ENCODE data around the gene PRKCH.

Gene PRKCH

DNA sequence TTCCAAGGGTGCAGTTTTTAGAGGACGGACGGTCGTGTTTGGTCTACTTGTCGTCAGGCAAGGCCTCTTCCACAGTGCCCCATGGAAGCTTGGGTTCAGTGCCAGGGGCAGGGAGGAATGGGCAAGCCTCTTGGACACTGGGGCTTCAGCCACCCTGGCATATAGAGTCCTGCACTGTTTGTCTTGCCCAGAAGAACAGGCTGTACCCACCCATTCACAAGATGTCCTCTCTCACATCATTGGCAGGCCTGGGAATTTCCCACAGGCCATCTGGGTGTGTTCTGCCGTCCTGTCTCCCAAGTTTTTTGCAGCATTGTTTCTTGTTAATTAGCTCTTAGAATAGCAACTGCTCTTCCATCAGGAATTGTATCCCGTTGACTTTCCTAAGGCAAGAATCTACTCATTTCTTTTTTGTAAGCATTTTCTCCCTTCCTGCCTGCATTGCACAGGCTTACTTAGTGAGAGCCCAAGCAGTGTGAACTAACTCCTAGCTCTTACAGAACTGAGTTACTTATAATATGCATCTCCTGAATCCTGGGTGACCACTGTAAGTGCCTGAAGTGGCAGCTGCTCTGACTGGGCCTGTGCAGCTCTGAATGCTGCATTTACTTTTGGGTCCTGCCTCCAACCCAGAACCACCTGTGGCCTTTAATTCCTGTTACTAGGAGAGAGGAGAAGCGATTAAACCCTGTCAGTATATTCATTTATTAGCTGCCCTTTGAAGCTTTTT is 224.5 kb downstream of the PRKCH start:
- Mint-ChIP-seq H3K4me3 (no peak overlapping the region), H3K27ac (peak overlapping the region; percentile 29), H3K36me3 (ENCODE audit: low read depth) (peaks cover 77% of the 10 kb centered on the region), H3K27me3 (no peaks in the 10 kb centered on the region), H3K4me1 (peaks cover 43% of the 10 kb centered on the region), H3K9me3 (no peaks in the 10 kb centered on the region)
- no peak for DNase-seq
- no peak for ATAC-seq

DNA sequence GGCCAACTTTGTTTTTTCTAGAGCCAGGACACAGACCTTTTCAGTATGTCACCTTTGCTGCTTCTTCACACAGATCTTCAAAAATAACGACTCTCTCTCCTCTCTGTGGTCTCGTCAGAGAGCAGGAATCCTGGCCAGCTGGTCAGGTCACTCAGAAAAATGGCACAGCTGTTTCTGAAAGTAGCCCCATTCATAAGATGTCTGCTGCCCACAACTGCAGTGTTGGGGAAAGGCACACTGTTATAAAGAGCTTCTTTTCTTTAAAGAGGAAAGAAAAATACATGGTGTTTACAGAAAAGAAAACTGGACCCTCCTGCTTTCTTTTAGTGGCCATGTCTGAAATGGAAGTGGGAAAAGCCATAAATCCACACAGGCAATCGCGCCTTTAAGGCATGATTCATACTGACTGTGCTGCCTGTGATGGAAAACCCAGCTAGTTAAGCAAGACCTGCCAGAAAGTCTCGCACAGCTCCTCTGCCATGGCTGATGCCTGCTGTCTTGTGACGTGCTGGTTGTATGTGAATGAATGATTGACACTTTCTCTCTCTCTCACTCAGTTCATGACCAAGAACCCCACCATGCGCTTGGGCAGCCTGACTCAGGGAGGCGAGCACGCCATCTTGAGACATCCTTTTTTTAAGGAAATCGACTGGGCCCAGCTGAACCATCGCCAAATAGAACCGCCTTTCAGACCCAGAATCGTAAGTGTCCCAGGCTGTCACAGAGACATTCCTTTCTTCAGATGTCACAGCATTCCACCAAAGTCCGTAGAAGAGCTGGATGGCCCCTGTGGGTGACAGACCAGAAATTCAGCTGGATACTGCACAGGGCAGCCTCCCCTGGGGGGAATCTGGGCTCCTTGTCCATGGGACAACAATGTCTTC is 226.0 kb downstream of the PRKCH start:
- H3K27me3 Mint-ChIP-seq, result no peaks in the 10 kb centered on the region
- H3K9me3 Mint-ChIP-seq, result no peaks in the 10 kb centered on the region
- H3K4me1 Mint-ChIP-seq, result peaks cover 53% of the 10 kb centered on the region
- DNase-seq (no peak), ATAC-seq (no peak)
- peaks cover 82% of the 10 kb centered on the region for H3K36me3 Mint-ChIP-seq (ENCODE audit: low read depth)
- H3K4me3 Mint-ChIP-seq, result no peak overlapping the region
- peak overlapping the region; percentile 49 for H3K27ac Mint-ChIP-seq

DNA sequence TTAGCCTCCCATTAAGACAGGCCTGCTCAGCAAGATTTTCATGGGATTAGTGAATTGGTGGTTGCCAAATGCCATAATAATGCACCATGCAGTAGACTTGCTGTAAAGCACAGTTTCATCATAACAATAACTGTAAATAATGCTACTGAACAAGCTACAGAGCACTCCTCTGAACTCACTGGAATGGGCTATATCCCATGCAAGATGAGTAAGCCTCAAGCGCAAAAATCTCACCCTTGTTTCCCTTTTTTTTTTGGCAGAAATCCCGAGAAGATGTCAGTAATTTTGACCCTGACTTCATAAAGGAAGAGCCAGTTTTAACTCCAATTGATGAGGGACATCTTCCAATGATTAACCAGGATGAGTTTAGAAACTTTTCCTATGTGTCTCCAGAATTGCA is 228.0 kb downstream of the PRKCH start:
- no peak overlapping the region for H3K4me3 Mint-ChIP-seq
- no peak for DNase-seq
- no peaks in the 10 kb centered on the region for H3K27me3 Mint-ChIP-seq
- H3K36me3 Mint-ChIP-seq (ENCODE audit: low read depth), result peaks cover 83% of the 10 kb centered on the region
- H3K9me3 Mint-ChIP-seq, result no peaks in the 10 kb centered on the region
- H3K27ac Mint-ChIP-seq, result peak overlapping the region; percentile 98
- peaks cover 69% of the 10 kb centered on the region for H3K4me1 Mint-ChIP-seq
- ATAC-seq, result no peak

DNA sequence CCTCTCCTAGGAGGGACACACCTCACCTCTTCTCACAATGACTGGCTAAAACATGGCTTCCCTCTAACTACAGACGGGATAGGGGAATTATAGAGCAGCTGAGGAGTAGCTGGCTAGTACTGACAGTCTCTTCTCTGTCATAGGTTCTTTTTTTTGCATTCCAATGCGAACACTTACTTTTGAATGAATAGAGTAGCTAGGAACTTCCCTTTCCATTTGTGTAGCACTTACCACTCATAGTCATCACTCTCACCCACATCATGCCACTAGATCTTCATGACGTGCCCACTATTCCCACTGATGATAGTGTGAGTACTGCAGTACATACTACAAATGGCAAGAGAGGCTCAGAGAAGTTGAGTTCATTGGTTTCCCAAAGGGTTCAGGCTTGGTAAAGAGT is 230.0 kb downstream of the PRKCH start:
- H3K27ac Mint-ChIP-seq, result peak overlapping the region; percentile 98
- no peaks in the 10 kb centered on the region for H3K27me3 Mint-ChIP-seq
- no peak overlapping the region for H3K4me3 Mint-ChIP-seq
- ATAC-seq (peak; percentile 59), DNase-seq (no peak)
- H3K36me3 Mint-ChIP-seq (ENCODE audit: low read depth), result peaks cover 70% of the 10 kb centered on the region
- peaks cover 68% of the 10 kb centered on the region for H3K4me1 Mint-ChIP-seq
- no peaks in the 10 kb centered on the region for H3K9me3 Mint-ChIP-seq

DNA sequence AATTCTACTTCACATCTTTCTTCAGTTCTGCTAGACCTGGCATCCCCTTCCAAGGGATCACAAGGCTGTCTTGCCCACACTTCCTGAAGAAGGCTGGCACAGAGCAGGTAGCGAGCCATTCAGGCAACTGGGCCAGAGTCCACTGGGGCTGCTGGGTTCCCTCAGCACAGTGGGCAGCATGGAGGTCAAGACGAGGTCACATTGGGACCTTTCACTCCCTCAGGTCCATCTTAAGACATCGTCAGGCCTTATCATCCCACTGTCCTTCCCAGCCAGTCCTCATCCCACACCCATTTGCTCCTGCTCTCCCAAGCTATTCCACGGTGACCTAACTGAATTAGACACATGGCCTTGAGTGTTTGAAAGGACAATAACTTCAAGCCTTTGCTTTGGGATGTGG is 230.9 kb downstream of the PRKCH start:
- H3K36me3 Mint-ChIP-seq (ENCODE audit: low read depth), result peaks cover 61% of the 10 kb centered on the region
- H3K4me3 Mint-ChIP-seq, result no peak overlapping the region
- DNase-seq (no peak), ATAC-seq (no peak)
- H3K27me3 Mint-ChIP-seq, result no peaks in the 10 kb centered on the region
- H3K9me3 Mint-ChIP-seq, result no peaks in the 10 kb centered on the region
- peak overlapping the region; percentile 98 for H3K27ac Mint-ChIP-seq
- peaks cover 67% of the 10 kb centered on the region for H3K4me1 Mint-ChIP-seq

DNA sequence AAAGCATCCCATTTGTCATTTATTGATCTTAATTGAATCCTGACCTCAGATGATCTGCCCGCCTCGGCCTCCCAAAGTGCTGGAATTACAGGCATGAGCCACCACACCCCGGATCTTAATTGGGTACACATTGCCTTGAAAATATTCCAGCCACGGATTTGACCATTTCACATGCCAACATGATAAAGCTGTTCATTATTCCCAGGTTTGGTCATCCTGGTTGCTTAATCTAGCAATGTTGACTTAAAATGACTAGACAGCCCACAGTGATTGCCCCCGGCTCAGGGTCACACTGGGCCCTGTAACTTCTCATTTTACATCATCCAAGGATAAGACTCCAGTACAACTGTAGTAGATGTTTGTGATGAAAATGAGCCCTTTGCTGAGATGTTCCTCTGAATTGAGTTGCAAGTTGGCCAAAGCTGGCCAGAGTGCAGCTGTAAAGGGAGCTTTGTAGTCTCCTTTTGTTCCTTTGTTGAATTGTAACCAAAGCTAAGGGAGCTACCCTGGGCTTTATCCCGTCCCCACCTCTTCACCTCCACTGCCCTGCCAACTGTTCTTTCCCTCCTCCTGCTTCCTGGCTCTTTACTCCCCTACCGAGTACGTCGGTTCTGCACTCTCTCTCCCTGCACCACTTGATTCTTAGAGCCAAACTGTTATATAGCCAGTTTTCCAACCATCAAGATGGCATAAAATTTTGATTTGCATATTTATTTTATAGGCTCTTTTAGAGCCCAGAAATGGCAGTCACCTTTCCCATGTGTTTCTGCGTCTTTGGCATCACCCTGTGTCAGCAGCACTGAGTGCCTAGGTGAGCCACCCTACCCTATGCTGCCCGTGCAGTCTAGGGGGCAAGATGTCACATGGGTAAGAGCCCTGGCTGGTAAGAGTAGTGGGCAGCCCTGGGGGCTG is 232.6 kb downstream of the PRKCH start:
- Mint-ChIP-seq H3K9me3 (no peaks in the 10 kb centered on the region), H3K27me3 (no peaks in the 10 kb centered on the region), H3K36me3 (ENCODE audit: low read depth) (peaks cover 44% of the 10 kb centered on the region), H3K4me3 (no peak overlapping the region), H3K27ac (peak overlapping the region; percentile 98), H3K4me1 (peaks cover 62% of the 10 kb centered on the region)
- no peak for ATAC-seq
- DNase-seq, result no peak

DNA sequence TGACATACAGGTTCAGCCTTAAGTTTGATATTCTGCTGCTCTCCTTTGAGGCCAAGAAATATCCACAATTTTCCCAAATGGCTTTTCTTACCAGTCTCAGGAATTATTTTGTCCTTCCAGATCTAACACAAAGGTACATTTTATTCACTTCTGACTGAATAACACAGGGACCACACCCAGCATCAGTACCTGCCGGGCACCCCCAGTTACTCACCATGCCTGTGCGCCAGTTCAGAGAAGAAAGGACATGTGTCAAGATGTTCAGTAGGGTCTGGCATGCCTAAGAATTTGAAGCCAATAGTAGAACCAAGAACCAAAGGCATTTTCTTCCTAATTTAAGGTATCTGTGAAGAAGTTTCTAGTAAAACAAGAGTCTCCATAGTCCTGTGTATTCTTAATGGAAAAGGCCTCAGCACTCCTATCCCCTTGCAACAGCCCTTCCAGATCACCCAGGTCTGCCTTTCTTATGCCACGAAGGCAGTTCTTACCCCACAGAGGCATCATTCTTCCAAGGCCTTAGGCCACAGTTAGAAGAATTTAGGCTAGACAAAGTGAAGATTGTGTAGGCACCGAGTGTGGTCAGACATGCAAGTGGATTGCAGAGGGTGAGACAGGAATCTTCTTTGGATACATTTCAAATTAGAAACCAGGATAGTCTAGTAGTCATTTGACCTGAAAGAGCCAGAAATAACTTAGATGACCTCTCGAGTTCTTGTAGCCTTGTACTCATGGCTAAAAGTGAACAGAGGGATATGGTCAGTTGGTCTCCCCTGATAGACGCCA is 233.9 kb downstream of the PRKCH start:
- ATAC-seq (no peak), DNase-seq (no peak)
- no peaks in the 10 kb centered on the region for H3K9me3 Mint-ChIP-seq
- peaks cover 57% of the 10 kb centered on the region for H3K4me1 Mint-ChIP-seq
- H3K36me3 Mint-ChIP-seq (ENCODE audit: low read depth), result peaks cover 31% of the 10 kb centered on the region
- no peaks in the 10 kb centered on the region for H3K27me3 Mint-ChIP-seq
- H3K4me3 Mint-ChIP-seq, result no peak overlapping the region
- H3K27ac Mint-ChIP-seq, result peak overlapping the region; percentile 3

DNA sequence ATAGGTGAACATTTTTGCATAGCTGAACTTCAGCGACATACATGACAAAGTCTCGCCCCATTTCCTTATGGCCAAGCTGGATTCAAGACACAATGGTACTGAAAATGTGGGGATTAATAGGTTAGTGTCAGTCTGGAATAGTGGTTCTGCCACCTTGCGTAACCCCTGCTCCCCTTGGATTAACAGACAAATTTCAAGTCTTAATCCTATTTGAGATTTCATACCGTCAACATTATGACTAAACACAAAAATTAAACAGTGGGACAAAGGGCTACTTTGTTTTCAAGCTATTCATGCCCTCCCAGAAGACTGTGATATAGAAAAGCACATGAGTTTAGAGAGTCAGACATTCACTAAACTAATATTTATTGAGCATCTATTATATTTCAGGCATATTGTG is 235.1 kb downstream of the PRKCH start:
- Mint-ChIP-seq H3K27ac (no peak overlapping the region), H3K27me3 (no peaks in the 10 kb centered on the region), H3K9me3 (no peaks in the 10 kb centered on the region), H3K36me3 (ENCODE audit: low read depth) (peaks cover 21% of the 10 kb centered on the region), H3K4me1 (peaks cover 47% of the 10 kb centered on the region), H3K4me3 (no peak overlapping the region)
- no peak for ATAC-seq
- DNase-seq, result no peak

DNA sequence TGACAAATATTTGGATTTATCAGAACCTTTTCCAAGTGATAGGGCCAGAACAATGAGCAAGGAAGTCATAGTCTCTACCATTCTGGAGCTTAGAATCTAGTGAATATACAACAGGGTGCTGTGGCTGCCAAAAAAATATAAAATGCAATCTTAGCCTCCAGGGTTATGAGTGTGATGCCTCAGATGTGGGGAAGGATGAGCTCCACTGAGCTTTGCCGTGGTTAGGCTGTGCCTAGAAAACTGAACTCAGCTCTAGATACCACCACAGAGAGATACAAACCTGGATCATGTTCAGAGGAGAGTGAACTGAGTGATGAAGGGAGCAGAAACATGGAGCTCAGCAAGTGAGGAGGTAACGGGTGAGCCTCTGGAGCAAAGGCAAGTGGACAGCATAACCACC is 235.9 kb downstream of the PRKCH start:
- peak overlapping the region; percentile 1 for H3K27ac Mint-ChIP-seq
- DNase-seq (no peak), ATAC-seq (no peak)
- H3K27me3 Mint-ChIP-seq, result no peaks in the 10 kb centered on the region
- no peak overlapping the region for H3K4me3 Mint-ChIP-seq
- H3K36me3 Mint-ChIP-seq (ENCODE audit: low read depth), result peaks cover 12% of the 10 kb centered on the region
- H3K4me1 Mint-ChIP-seq, result peaks cover 46% of the 10 kb centered on the region
- no peaks in the 10 kb centered on the region for H3K9me3 Mint-ChIP-seq

DNA sequence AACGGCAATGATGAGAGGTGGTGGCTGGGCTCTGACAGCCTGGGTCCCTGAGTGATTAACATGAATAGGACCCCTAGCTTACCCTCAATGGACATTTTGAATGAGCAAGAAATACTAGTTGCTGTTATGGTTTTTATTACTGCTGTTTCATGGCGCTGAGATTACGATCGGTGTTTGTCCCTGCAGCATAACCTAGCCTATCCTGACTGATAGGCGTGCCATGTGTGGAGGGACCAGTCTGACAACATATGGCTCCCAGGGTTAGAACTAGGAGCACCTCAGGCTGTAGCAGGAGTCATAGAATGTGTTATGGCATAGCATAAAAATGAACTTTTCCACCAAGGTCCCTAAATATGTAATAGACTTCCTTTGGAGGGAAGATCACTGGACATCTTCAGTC is 236.5 kb downstream of the PRKCH start:
- Mint-ChIP-seq H3K27me3 (no peaks in the 10 kb centered on the region), H3K4me1 (peaks cover 46% of the 10 kb centered on the region), H3K4me3 (no peak overlapping the region), H3K27ac (no peak overlapping the region), H3K36me3 (ENCODE audit: low read depth) (peaks cover 7% of the 10 kb centered on the region), H3K9me3 (no peaks in the 10 kb centered on the region)
- DNase-seq (no peak), ATAC-seq (no peak)

DNA sequence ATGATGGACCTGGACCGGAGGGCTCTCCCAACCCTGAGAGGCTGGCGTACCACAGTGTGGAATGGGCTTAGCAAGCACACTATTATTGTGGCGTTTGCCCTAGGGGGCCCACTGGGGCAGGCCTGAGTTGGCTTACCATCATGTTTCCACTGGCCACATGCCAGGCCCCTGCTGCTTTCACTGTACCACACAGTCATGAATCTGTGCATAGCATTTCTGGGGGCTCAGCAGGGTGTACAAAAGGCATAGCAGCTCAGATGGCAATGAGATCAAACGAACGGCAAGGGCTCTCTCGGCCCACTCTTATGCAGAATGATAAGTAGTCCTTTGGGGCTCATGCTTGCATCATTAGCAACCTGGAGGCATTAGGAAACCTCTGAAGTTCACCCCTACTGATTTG is 236.9 kb downstream of the PRKCH start:
- Mint-ChIP-seq H3K9me3 (no peaks in the 10 kb centered on the region), H3K27me3 (no peaks in the 10 kb centered on the region), H3K4me1 (peaks cover 46% of the 10 kb centered on the region), H3K27ac (no peak overlapping the region), H3K4me3 (no peak overlapping the region), H3K36me3 (ENCODE audit: low read depth) (peaks cover 4% of the 10 kb centered on the region)
- DNase-seq (no peak), ATAC-seq (no peak)

DNA sequence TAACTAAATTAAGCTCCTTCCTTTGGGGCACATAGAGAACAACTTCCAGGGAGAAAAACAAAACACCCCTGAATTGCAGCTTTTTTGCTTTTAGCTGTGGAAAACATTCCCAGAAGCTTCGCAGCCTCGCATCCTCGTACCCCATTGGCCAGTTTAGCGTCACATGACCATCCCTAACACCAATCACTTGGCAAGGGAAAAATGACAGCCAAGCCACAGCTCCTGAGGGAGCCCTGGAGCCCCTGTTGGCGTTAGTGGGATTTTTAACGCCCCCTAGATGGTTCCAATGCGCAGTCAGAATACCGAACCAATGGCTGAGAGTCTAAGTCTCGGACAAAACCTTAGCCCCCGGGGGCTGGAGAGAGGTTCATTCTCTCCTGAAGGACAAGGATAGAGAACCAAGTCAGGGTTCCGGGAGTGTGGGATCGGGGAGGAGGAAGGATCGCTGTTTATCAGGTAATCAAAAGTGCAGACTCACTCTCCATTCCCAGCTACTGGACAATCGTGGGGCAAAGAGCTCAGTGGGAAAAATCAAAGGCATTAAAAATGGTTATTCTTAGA is 238.3 kb downstream of the PRKCH start:
- no peak for DNase-seq
- H3K27ac Mint-ChIP-seq, result no peak overlapping the region
- H3K9me3 Mint-ChIP-seq, result no peaks in the 10 kb centered on the region
- no peak overlapping the region for H3K4me3 Mint-ChIP-seq
- peaks cover 48% of the 10 kb centered on the region for H3K4me1 Mint-ChIP-seq
- H3K36me3 Mint-ChIP-seq (ENCODE audit: low read depth), result peaks cover 4% of the 10 kb centered on the region
- ATAC-seq, result no peak
- H3K27me3 Mint-ChIP-seq, result no peaks in the 10 kb centered on the region

DNA sequence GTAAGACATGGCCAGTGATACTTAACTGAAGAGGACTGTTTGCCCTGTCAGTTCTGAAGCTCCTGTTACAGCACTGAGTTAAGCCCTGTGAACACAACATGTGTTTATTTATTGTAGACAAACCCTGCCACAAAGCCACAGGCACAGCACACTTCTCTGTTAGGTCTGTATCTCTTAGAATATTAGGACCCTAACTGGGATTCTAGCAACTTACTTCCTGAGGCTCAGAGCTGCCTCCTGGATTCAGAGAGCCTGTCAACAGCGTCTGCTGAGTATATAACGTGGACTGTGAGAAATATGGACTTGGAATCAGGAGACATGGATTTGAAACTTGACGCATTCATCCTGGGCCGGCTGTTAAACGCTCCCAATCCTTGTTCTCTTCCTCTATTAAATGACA is 238.9 kb downstream of the PRKCH start:
- H3K36me3 Mint-ChIP-seq (ENCODE audit: low read depth), result peaks cover 2% of the 10 kb centered on the region
- DNase-seq (no peak), ATAC-seq (no peak)
- H3K9me3 Mint-ChIP-seq, result no peaks in the 10 kb centered on the region
- no peaks in the 10 kb centered on the region for H3K27me3 Mint-ChIP-seq
- H3K4me3 Mint-ChIP-seq, result no peak overlapping the region
- H3K4me1 Mint-ChIP-seq, result peaks cover 50% of the 10 kb centered on the region
- no peak overlapping the region for H3K27ac Mint-ChIP-seq

DNA sequence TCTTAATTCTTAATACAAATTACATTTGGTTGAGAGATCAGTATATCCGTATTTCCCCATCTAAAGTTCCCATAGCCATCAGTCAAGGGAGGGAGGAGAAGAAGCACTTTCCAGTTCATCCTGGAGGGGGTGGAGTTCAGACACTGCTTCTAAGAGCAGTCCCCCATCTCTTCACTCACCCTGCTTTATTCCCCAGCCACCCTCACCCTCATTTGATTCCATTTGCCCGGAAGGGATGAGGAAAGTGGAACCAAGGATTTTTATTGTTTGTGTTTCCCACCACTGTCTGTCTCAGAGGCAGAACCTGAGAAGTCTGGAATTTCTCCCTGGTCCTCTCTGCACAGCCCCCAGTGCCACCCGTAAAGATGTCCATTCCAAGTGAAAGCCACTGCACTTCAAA is 239.7 kb downstream of the PRKCH start:
- no peak overlapping the region for H3K27ac Mint-ChIP-seq
- DNase-seq, result no peak
- no peaks in the 10 kb centered on the region for H3K27me3 Mint-ChIP-seq
- no peak for ATAC-seq
- no peaks in the 10 kb centered on the region for H3K9me3 Mint-ChIP-seq
- peaks cover 56% of the 10 kb centered on the region for H3K4me1 Mint-ChIP-seq
- H3K4me3 Mint-ChIP-seq, result no peak overlapping the region
- H3K36me3 Mint-ChIP-seq (ENCODE audit: low read depth), result peaks cover 6% of the 10 kb centered on the region

All from activated naive CD8-positive, alpha-beta T cell treated with anti-CD3 and anti-CD28 coated beads, Interleukin-2, amount 50 U/mL, for 24 hours (primary cell).